CMK (cell line): Measurements from ENCODE around the gene PCLO.
"Not testable (repeated sequence)": the region's sequence is repeated elsewhere in the genome, so short reads cannot be mapped to it uniquely, and the experiment has no call there.

Experiments used
- DNase-seq: peaks from one replicate; pipeline ENCODE4 v3.0.0-alpha.2; 2010; ENCODE audit warnings: low read depth

Gene PCLO

GRCh38 chr7:82964150-82964882, 198.4 kb downstream of the PCLO start:
- no peak for DNase-seq

- DNase-seq, result no peak
These were observed 201.4 kb downstream of the PCLO start for GRCh38 chr7:82961240-82961639.

- no peak for DNase-seq
These were observed 203.2 kb downstream of the PCLO start for GRCh38 chr7:82959528-82959927.

GRCh38 chr7:82957521-82957920, 205.2 kb downstream of the PCLO start:
- no peak for DNase-seq

- DNase-seq, result no peak
These were observed 209.2 kb downstream of the PCLO start for GRCh38 chr7:82953324-82954027.

GRCh38 chr7:82950436-82950835, 212.2 kb downstream of the PCLO start:
- DNase-seq, result no peak

GRCh38 chr7:82945480-82945879, 217.2 kb downstream of the PCLO start:
- DNase-seq, result no peak

GRCh38 chr7:82945056-82945455, 217.6 kb downstream of the PCLO start:
- DNase-seq, result no peak

GRCh38 chr7:82932516-82932915, 230.2 kb downstream of the PCLO start:
- DNase-seq, result no peak

GRCh38 chr7:82926477-82926876, 236.2 kb downstream of the PCLO start:
- no peak for DNase-seq

- no peak for DNase-seq
These were observed 237.4 kb downstream of the PCLO start for GRCh38 chr7:82925331-82925730.

GRCh38 chr7:82906502-82906901, 256.2 kb downstream of the PCLO start:
- DNase-seq, result no peak

GRCh38 chr7:82904871-82905270, 257.8 kb downstream of the PCLO start:
- DNase-seq, result no peak

GRCh38 chr7:82901098-82901497, 261.6 kb downstream of the PCLO start:
- not testable (repeated sequence) for DNase-seq

- no peak for DNase-seq
These were observed 265.2 kb downstream of the PCLO start for GRCh38 chr7:82897500-82897899.

GRCh38 chr7:82894341-82894740, 268.3 kb downstream of the PCLO start:
- not testable (repeated sequence) for DNase-seq

GRCh38 chr7:82886324-82886723, 276.4 kb downstream of the PCLO start:
- DNase-seq, result no peak

- no peak for DNase-seq
These were observed 296.8 kb downstream of the PCLO start for GRCh38 chr7:82865856-82866255.

GRCh38 chr7:82859106-82859850, 303.4 kb downstream of the PCLO start:
- DNase-seq, result no peak

GRCh38 chr7:82851121-82851520, 311.6 kb downstream of the PCLO start:
- no peak for DNase-seq

GRCh38 chr7:82841828-82842227, 320.9 kb downstream of the PCLO start:
- no peak for DNase-seq

- DNase-seq, result no peak
These were observed 322.6 kb downstream of the PCLO start for GRCh38 chr7:82840061-82840460.

GRCh38 chr7:82839555-82839954, 323.1 kb downstream of the PCLO start:
- DNase-seq, result no peak
